ENCODE data around the gene GAL3ST2.

DNA sequence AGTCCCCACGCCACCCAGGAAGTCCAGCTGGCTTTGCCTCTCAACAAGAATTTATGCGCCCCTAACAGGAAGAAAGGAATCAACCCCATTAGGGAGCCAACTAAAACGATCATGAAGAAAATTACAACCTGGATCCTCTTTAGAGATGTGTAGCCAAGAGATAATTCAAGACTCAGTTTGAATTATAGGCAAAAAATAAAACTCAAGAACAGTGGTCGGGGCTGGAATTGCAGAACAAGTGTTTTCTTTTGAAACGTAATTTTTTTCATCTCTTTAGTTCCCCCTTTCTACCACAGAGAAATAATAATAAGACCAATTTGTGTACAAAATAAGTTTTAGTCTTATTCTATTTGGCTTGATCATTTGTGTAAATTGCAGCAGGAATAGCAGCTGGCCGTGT, 59.7 kb downstream of the GAL3ST2 start:
- no peak for TF ChIP-seq CTCF (IDR thresholded peaks at IDR 0.05)
- no peak for TF ChIP-seq POLR2A (IDR thresholded peaks at IDR 0.05)

All from uterus (tissue), 2 donors.